ENCODE measurements around the gene PIP4K2B. TPM values are rescaled to one million over a fixed set of nuclear protein-coding genes. Genes with fewer than 3 reads are reported as not detected.

PIP4K2B gene
- total and polyA plus RNA-seq, 9 donors: 32.1 to 95.3 (median 66.5) TPM

DNA sequence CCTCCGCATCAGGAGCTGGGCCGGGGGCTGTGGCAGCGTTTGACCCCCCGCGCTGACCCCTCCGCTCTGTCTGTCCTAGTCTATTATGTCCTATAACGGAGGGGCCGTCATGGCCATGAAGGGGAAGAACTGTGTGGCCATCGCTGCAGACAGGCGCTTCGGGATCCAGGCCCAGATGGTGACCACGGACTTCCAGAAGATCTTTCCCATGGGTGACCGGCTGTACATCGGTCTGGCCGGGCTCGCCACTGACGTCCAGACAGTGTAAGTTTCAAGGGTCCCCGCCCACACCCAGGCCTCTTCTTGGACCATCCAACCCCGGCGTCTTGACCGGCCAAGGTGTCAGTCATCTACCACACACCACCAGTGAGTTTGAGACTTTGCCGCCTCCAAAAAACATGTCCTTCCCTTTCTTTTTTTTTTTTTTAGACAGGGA lies 46.3 kb downstream of the PIP4K2B start:
- peaks cover 2% of the 10 kb centered on the region for H3K4me1 ChIP-seq (ENCODE audit: insufficient read depth)
- WGBS, 3 donors: 6 to 8% (median 7%) methylated on average over 19 to 22 of the region's 22 CpGs
- intact Hi-C loops (cut with DNase I): loop anchor here in 2 of 4 donors (5.0 to 10.0 kb wide), 3 partner anchors 51 to 402 kb away; partner anchors contain the start of genes PLXDC1 (in 1 of the 2) and SOCS7 (in 1 of the 2)
- no peaks in the 10 kb centered on the region for H3K9me3 ChIP-seq
- TF ChIP-seq EP300 (IDR thresholded peaks at IDR 0.05) (no peak), POLR2A (IDR thresholded peaks at IDR 0.05) (no peak)
- TF ChIP-seq, protein P1, sequence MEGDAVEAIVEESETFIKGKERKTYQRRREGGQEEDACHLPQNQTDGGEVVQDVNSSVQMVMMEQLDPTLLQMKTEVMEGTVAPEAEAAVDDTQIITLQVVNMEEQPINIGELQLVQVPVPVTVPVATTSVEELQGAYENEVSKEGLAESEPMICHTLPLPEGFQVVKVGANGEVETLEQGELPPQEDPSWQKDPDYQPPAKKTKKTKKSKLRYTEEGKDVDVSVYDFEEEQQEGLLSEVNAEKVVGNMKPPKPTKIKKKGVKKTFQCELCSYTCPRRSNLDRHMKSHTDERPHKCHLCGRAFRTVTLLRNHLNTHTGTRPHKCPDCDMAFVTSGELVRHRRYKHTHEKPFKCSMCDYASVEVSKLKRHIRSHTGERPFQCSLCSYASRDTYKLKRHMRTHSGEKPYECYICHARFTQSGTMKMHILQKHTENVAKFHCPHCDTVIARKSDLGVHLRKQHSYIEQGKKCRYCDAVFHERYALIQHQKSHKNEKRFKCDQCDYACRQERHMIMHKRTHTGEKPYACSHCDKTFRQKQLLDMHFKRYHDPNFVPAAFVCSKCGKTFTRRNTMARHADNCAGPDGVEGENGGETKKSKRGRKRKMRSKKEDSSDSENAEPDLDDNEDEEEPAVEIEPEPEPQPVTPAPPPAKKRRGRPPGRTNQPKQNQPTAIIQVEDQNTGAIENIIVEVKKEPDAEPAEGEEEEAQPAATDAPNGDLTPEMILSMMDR (IDR thresholded peaks at IDR 0.05): no peak
- no peaks in the 10 kb centered on the region for H3K36me3 ChIP-seq
- peak overlapping the region in 1 of 2 donors; percentile 47 for H3K27ac ChIP-seq
- no peaks in the 10 kb centered on the region for H3K27me3 ChIP-seq
- DNase-seq: peak in 1 of 5 donors; percentile 54
- H3K4me3 ChIP-seq: peak overlapping the region; percentile 98

- Histone ChIP-seq H3K9me3 (no peaks in the 10 kb centered on the region), H3K4me3 (peak within 1 kb of the TSS; percentile 98), H3K4me1 (ENCODE audit: insufficient read depth) (peaks cover 2% of the 10 kb centered on the region), H3K27ac (peak within 1 kb of the TSS in 1 of 2 donors; percentile 73), H3K36me3 (no peaks in the 10 kb centered on the region), H3K27me3 (no peaks in the 10 kb centered on the region)
- peak; percentile 93 to 98 (median 95) for DNase-seq
- 0% methylated on average over 44 of the region's 44 CpGs for WGBS, 3 donors
- intact Hi-C loops (cut with DNase I): loop anchor here in 2 of 4 donors (5.0 to 10.0 kb wide), 3 partner anchors 50 to 402 kb away; partner anchors contain the start of genes PLXDC1 (in 1 of the 2) and SOCS7 (in 1 of the 2)
- TF ChIP-seq, protein P1 (IDR thresholded peaks at IDR 0.05): no peak
- TF ChIP-seq POLR2A (IDR thresholded peaks at IDR 0.05): peak; percentile 53
- TF ChIP-seq EP300 (IDR thresholded peaks at IDR 0.05): no peak
These were observed 46.9 kb downstream of the PIP4K2B start, which contains the start of gene PSMB3 for GRCh38 chr17:38752308-38753070. PSMB3 (plus strand) TSS chr17:38752741; CDS start chr17:38752827, 86 bp downstream.

- H3K27me3 ChIP-seq: no peaks in the 10 kb centered on the region
- 0% methylated on average over 44 of the region's 44 CpGs for WGBS, 3 donors
- no peaks in the 10 kb centered on the region for H3K9me3 ChIP-seq
- intact Hi-C loops (cut with DNase I): loop anchor here in 2 of 4 donors (5.0 to 10.0 kb wide), 3 partner anchors 50 to 403 kb away; partner anchors contain the start of genes PLXDC1 (in 1 of the 2) and SOCS7 (in 1 of the 2)
- TF ChIP-seq POLR2A (IDR thresholded peaks at IDR 0.05) (no peak), EP300 (IDR thresholded peaks at IDR 0.05) (no peak)
- TF ChIP-seq, protein P1 (IDR thresholded peaks at IDR 0.05): no peak
- peak overlapping the region; percentile 98 for H3K4me3 ChIP-seq
- H3K4me1 ChIP-seq (ENCODE audit: insufficient read depth): peaks cover 4% of the 10 kb centered on the region
- peak; percentile 79 to 90 (median 87) for DNase-seq
- peak overlapping the region in 1 of 2 donors; percentile 73 for H3K27ac ChIP-seq
- H3K36me3 ChIP-seq: no peaks in the 10 kb centered on the region
These were observed 47.5 kb downstream of the PIP4K2B start for GRCh38 chr17:38751808-38752307.

DNA sequence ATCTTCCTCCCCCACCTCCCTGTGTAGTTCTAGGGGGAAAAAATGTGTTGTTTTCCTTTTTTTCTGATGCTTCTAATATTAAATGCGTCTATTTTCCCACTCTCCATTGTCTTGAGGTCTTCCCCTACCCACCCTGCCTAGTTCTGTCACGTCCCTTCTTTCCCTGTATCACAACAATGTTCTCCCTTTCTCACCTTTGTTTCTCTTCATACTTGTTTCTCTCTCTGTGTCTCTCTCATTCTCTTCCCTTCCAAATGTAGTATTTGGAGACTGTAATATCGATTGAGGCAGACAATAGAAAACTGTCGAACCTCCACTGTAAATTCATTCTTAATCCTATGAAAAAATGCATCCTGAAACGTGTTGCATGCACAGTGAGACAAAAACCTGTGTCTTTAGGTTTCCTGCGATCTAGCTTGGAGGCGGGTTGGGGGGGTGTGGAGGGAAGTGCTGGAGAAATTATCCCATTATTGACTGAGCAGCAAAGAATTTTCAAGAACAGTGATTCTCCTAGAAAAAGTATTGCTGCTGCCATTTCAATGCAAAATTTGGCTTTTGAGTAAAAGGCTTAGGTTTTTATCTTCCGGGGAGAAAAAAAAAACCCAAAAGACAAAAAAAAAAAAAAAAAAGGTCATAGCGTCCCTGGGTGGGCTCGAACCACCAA lies 48.1 kb downstream of the PIP4K2B start:
- Histone ChIP-seq H3K4me3 (peak overlapping the region; percentile 98), H3K9me3 (no peaks in the 10 kb centered on the region), H3K27ac (peak overlapping the region in 1 of 2 donors; percentile 81), H3K4me1 (ENCODE audit: insufficient read depth) (peaks cover 7% of the 10 kb centered on the region), H3K27me3 (no peaks in the 10 kb centered on the region), H3K36me3 (no peaks in the 10 kb centered on the region)
- TF ChIP-seq, protein P1 (IDR thresholded peaks at IDR 0.05): no peak
- TF ChIP-seq POLR2A (IDR thresholded peaks at IDR 0.05): no peak
- no peak for TF ChIP-seq EP300 (IDR thresholded peaks at IDR 0.05)
- 2 to 5% (median 3%) methylated on average over 10 of the region's 10 CpGs for WGBS, 3 donors
- DNase-seq: peak in 1 of 5 donors; percentile 40
- intact Hi-C loops (cut with DNase I): loop anchor here in 2 of 4 donors (5.0 to 10.0 kb wide), 3 partner anchors 49 to 404 kb away; partner anchors contain the start of genes PLXDC1 (in 1 of the 2) and SOCS7 (in 1 of the 2)
